Loucy (cell line): ENCODE measurements around the gene PTP4A1.

Experiments
- H2AFZ ChIP-seq: fragments of 200-600 bp; sonication (generic); 2 replicates; pipeline ENCODE4 v1.6.0; 2016; ENCODE audit warnings: antibody characterized with exemption, mild to moderate bottlenecking, low read length, moderate library complexity
- H3F3A ChIP-seq: fragments of 200-600 bp; 2 replicates; pipeline ENCODE4 v1.6.0; 2016; ENCODE audit warnings: antibody characterized with exemption, low read depth, mild to moderate bottlenecking
- H3K27me3 ChIP-seq: fragments of 200-600 bp; sonication (generic); 2 replicates; pipeline ENCODE4 v1.6.1; 2014; ENCODE audit warnings: low read length, mild to moderate bottlenecking; ENCODE audit not compliant: insufficient read depth, poor library complexity, severe bottlenecking
- H3K36me3 ChIP-seq: fragments of 200-600 bp; sonication (generic); 2 replicates; pipeline ENCODE4 v1.6.1; 2016; ENCODE audit warnings: low read length; ENCODE audit not compliant: insufficient read depth
- H3K4me1 ChIP-seq: fragments of 200-600 bp; sonication (generic); 2 replicates; pipeline ENCODE4 v1.5.1; 2014; ENCODE audit warnings: low read length, mild to moderate bottlenecking; ENCODE audit not compliant: insufficient read depth, poor library complexity, severe bottlenecking
- H3K4me2 ChIP-seq: fragments of 200-600 bp; sonication (generic); 2 replicates; pipeline ENCODE4 v1.6.0; 2014; ENCODE audit warnings: antibody characterized with exemption, low read length, low read depth, mild to moderate bottlenecking; ENCODE audit not compliant: poor library complexity, severe bottlenecking
- H3K4me3 ChIP-seq: fragments of 200-600 bp; sonication (generic); 2 replicates; pipeline ENCODE4 v1.5.1; 2014; ENCODE audit warnings: low read length, mild to moderate bottlenecking, mixed read lengths; ENCODE audit not compliant: poor library complexity, severe bottlenecking
- H3K79me2 ChIP-seq: fragments of 200-600 bp; sonication (generic); 2 replicates; pipeline ENCODE4 v1.6.1; 2014; ENCODE audit warnings: low read length; ENCODE audit not compliant: insufficient read depth
- H3K9ac ChIP-seq: fragments of 200-600 bp; sonication (generic); 2 replicates; pipeline ENCODE4 v1.6.0; 2014; ENCODE audit warnings: mild to moderate bottlenecking, low read depth, low read length, moderate library complexity; ENCODE audit not compliant: poor library complexity, severe bottlenecking
- H3K9me2 ChIP-seq: fragments of 200-600 bp; sonication (generic); replicated peaks from 2 replicates; pipeline ENCODE4 v1.6.1; 2016; ENCODE audit warnings: low read depth, low read length, mixed read lengths
- H3K9me3 ChIP-seq: fragments of 200-600 bp; sonication (generic); 2 replicates; pipeline ENCODE4 v1.6.1; 2014; ENCODE audit warnings: mild to moderate bottlenecking, antibody characterized with exemption, low read length, low read depth; ENCODE audit not compliant: insufficient read depth
- H4K20me1 ChIP-seq: fragments of 200-600 bp; sonication (generic); 2 replicates; pipeline ENCODE4 v1.6.0; 2014; ENCODE audit warnings: antibody characterized with exemption, low read length, mild to moderate bottlenecking; ENCODE audit not compliant: insufficient read depth, poor library complexity, severe bottlenecking
- CTCF ChIP-seq: fragments of 200-600 bp; sonication (generic); conservative IDR thresholded peaks from 2 replicates; pipeline ENCODE4 v1.5.1; 2014; ENCODE audit warnings: mild to moderate bottlenecking, antibody characterized with exemption, low read length
- EZH2phosphoT487 ChIP-seq: fragments of 200-600 bp; IDR thresholded peaks from 2 replicates; pipeline ENCODE4 v1.6.1; 2018; ENCODE audit warnings: antibody characterized with exemption, mild to moderate bottlenecking, moderate library complexity, borderline replicate concordance

Gene PTP4A1

GRCh38 chr6:63572747-63573075, 431 bp downstream of the PTP4A1 start:
- peaks cover 25% of the 10 kb centered on the region for H3K4me1 ChIP-seq
- H2AFZ ChIP-seq = peak overlapping the region; percentile 47; the same call in 1 of the 2 replicates
- H3K4me3 ChIP-seq = peak overlapping the region; percentile 86
- H3K27me3 ChIP-seq = peaks cover 19% of the 10 kb centered on the region
- H3K9me2 ChIP-seq = no peaks in the 10 kb centered on the region
- H4K20me1 ChIP-seq = peaks cover 37% of the 10 kb centered on the region
- H3K79me2 ChIP-seq = peaks cover 53% of the 10 kb centered on the region
- H3F3A ChIP-seq = no peaks in the 10 kb centered on the region
- no peaks in the 10 kb centered on the region for H3K9me3 ChIP-seq
- H3K4me2 ChIP-seq = peak overlapping the region; percentile 84
- H3K36me3 ChIP-seq = peaks cover 14% of the 10 kb centered on the region
- peak overlapping the region; percentile 98 for H3K9ac ChIP-seq
- no peak for TF ChIP-seq EZH2phosphoT487
- TF ChIP-seq CTCF = no peak

DNA sequence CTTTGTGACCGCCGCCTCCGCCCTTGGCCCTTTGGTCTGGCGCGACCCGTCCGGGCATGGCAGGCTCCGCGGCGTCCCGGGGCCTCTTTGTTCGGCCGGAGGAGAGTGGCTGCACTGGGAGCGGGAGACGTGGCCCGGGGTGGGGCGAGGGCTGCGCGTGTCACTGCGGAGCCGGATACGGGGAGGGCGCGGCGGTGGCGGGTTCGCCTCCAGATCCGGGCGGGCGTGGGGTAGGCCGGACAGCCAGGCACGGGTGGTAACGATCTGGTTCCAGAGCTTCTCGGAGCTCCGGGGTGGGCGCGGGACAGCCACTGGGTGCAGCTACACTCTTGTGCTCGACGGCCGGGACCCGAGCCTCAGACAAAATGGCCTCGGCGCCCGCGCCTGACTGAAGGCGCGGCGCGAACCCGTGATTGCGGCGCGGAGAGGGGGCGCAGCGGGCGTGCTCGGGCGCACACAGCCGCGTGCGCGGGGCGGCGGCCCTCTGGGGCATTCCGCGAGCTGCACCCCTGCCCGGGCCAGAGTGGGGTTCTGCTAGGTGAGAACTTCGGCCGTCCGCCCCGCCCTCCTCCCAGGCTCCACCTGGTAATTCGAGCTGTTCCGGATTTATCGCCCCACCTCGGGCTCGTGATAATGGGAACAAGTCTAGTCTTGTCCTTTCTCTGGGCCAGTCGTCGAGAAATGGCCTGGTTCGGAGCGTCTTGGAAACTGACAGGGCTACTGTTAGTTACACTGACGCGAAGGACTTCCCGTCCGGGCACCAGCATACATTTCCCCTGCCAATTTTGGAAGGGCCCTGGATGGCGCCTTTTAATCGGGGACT, 1.0 kb downstream of the PTP4A1 start:
- Histone ChIP-seq H3K4me2 (peak overlapping the region; percentile 84), H3K9me3 (no peaks in the 10 kb centered on the region), H3K79me2 (peaks cover 57% of the 10 kb centered on the region), H3K36me3 (peaks cover 20% of the 10 kb centered on the region), H3F3A (no peaks in the 10 kb centered on the region), H4K20me1 (peaks cover 43% of the 10 kb centered on the region), H2AFZ (peak overlapping the region; percentile 47; the same call in 1 of the 2 replicates), H3K27me3 (peaks cover 19% of the 10 kb centered on the region), H3K9ac (peak overlapping the region; percentile 98), H3K9me2 (no peaks in the 10 kb centered on the region), H3K4me1 (peaks cover 25% of the 10 kb centered on the region), H3K4me3 (peak overlapping the region; percentile 86)
- TF ChIP-seq EZH2phosphoT487 (no peak), CTCF (no peak)

DNA sequence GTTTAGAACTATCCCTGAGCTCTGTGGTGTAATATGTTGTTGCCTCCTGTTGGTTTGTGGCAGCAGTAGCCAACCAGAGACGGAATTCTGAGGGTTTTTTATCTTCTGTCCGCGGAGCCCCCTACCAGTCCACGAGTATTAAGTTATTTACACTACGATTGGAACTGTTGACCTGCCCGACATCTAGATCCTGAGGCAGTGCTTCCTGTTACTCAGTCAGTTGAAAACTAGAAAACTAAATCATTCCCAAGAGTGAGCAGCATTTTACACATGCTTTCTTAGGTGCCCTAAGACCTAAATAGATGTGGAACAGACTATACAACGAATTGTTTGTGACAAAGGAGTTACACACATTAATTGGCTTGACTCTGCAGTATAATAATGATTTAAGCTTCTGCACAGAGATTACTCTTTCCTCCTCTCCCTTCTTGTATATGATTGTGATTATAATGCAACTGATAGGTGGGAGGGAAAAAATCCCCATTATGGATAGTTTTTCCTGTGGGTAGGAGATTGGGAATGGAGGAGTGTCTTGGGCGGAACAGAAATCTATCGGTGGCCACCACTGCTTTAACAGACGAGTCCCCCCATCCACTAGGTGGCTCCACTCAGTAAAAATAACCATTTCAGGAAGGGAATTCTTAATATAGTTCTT, 1.7 kb downstream of the PTP4A1 start:
- Histone ChIP-seq H3K9ac (peak overlapping the region; percentile 98), H3K4me1 (peaks cover 25% of the 10 kb centered on the region), H4K20me1 (peaks cover 50% of the 10 kb centered on the region), H3K4me3 (peak overlapping the region; percentile 86), H3F3A (no peaks in the 10 kb centered on the region), H3K9me2 (no peaks in the 10 kb centered on the region), H2AFZ (peak overlapping the region; percentile 47; the same call in 1 of the 2 replicates), H3K79me2 (peaks cover 57% of the 10 kb centered on the region), H3K36me3 (peaks cover 27% of the 10 kb centered on the region), H3K27me3 (peaks cover 19% of the 10 kb centered on the region), H3K9me3 (no peaks in the 10 kb centered on the region), H3K4me2 (peak overlapping the region; percentile 84)
- TF ChIP-seq EZH2phosphoT487 (no peak), CTCF (peak; percentile 82)
